Right cardiac atrium (tissue), 5 donors: ENCODE results near the gene NRP1. TPM values are rescaled to one million over a fixed set of nuclear protein-coding genes. Genes with fewer than 3 reads are reported as not detected.

Experiments used
- ATAC-seq, 2 donors: fragments of 200-7000 bp; cut with Tn5 transposase; one replicate each; pipeline versions ENCODE4 v1.8.0 to v1.9.1; 2020; ENCODE audit warnings: moderate library complexity in 2 of 2, mild to moderate bottlenecking in 1 of 2
- DNase-seq, 3 donors: peaks; one replicate each; pipeline ENCODE4 v3.0.0-alpha.2; 2020
- H3K27ac ChIP-seq: one replicate; pipeline ENCODE4 v1.5.1; 2013; ENCODE audit warnings: mild to moderate bottlenecking, low read length, control low read depth, moderate library complexity
- H3K27me3 ChIP-seq: one replicate; pipeline ENCODE4 v1.6.1; 2013; ENCODE audit not compliant: control insufficient read depth, insufficient read depth
- H3K4me1 ChIP-seq: one replicate; pipeline ENCODE4 v1.6.1; 2013; ENCODE audit warnings: low read length; ENCODE audit not compliant: control insufficient read depth, insufficient read depth
- H3K4me3 ChIP-seq: one replicate; pipeline ENCODE4 v1.5.1; 2013; ENCODE audit warnings: low read length, control low read depth
- H3K9me3 ChIP-seq: one replicate; pipeline ENCODE4 v1.6.1; 2013; ENCODE audit warnings: low read length; ENCODE audit not compliant: control insufficient read depth
- WGBS: extraction: QIAGEN DNeasy Blood & Tissue Kit; methylation state at CpG from one replicate; pipeline ENCODE4 v1.1.7; 2013; 5-methylcytosine and 5-hydroxymethylcytosine counted together
- intact Hi-C, 4 donors: fragments of 100-400 bp; cut with DNase I; formaldehyde crosslinking; loops; one replicate each; pipeline versions ENCODE4 v1.11.0 to v1.14.0; 2022 to 2023
- polyA plus RNA-seq: library from polyadenylated mRNA; stranded (reverse); fragments of 200-250 nt; gene quantifications from one replicate; pipeline ENCODE4 v1.2.3, GENCODE V29; 2013
- total RNA-seq, 4 donors: library from RNA; stranded (reverse); fragmentation: NEBNext Ultra II Directional; extraction: Animal tissue kit (Norgen Biotek cat#: 25700); gene quantifications; one replicate each; pipeline ENCODE4 v1.2.1, GENCODE V29; 2021
- donor health status: healthy with polysubstance abuse.
- donor health status: DM: no; HTN: yes; CAD: no.
- donor health status: DM: no; HTN: no; CAD: no.
- donor health status: DM: no; HTN: yes; CAD: no; lungs with severe emphysema.
- donor health status: DM: yes; HTN: yes; CAD: no.

Gene NRP1
- total and polyA plus RNA-seq, 5 donors, result 37.7 to 98.8 (median 92.5) TPM

- Histone ChIP-seq H3K27ac (no peak overlapping the region), H3K4me3 (no peak overlapping the region), H3K27me3 (no peaks in the 10 kb centered on the region), H3K9me3 (no peaks in the 10 kb centered on the region), H3K4me1 (no peaks in the 10 kb centered on the region)
- intact Hi-C loops, result no loop called here
- WGBS, result 98% methylated on average over 2 of the region's 2 CpGs
- DNase-seq (no peak), ATAC-seq (no peak)
Observed at GRCh38 chr10:33370434-33370930, 36.0 kb upstream of the NRP1 start.

DNA sequence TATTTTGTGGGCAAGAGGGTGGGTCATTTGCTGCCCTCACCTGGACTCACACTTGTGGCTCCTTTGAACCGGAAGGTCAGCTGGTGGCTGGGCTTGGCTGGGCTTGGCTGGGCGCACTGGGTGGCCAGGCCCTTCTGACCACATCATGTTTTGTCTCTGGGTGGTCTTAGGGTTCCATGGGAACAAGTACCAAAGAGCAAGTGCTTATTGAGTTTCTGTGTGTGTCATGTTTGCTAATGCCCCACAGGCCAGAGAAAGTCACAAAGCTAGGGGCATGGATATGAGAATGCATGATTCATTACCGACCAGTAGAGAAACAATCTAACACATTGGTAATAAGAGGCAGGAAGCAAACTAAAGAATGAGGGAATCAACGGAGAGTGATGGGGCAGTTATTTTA, 33.6 kb upstream of the NRP1 start:
- DNase-seq, result no peak
- ATAC-seq, result no peak
- Histone ChIP-seq H3K4me1 (peaks cover 2% of the 10 kb centered on the region), H3K4me3 (no peak overlapping the region), H3K9me3 (no peaks in the 10 kb centered on the region), H3K27me3 (no peaks in the 10 kb centered on the region), H3K27ac (no peak overlapping the region)
- intact Hi-C loops, result no loop called here
- 94% methylated on average over 4 of the region's 4 CpGs for WGBS

DNA sequence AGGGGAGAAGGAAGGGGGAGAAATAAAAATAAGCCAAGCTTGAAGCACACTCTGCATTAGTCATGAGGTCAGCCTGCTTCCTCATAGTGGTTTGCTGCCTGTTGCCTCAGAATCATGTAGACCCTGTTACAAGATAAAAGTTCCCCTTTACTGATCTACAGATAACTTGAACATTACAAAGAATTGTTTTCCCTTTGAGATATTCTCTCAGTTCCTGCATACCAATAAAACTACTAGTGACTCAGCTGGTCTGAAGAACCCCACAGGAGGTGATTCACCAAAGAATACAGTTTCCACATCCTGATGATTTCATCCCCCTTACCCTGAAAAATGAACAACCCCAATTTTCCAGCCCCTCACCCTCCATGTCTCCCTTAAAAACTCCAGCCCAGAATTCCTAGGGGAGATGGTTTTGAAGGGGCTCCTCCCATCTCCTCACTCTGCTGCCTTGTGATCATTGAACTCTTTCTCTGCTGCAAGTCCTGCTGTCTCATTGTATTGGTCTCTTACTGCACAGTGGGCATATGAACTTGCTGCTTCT, 31.5 kb upstream of the NRP1 start:
- Histone ChIP-seq H3K27me3 (no peaks in the 10 kb centered on the region), H3K4me1 (peaks cover 2% of the 10 kb centered on the region), H3K27ac (no peak overlapping the region), H3K9me3 (no peaks in the 10 kb centered on the region), H3K4me3 (no peak overlapping the region)
- ATAC-seq, result no peak
- intact Hi-C loops, result no loop called here
- no peak for DNase-seq

DNA sequence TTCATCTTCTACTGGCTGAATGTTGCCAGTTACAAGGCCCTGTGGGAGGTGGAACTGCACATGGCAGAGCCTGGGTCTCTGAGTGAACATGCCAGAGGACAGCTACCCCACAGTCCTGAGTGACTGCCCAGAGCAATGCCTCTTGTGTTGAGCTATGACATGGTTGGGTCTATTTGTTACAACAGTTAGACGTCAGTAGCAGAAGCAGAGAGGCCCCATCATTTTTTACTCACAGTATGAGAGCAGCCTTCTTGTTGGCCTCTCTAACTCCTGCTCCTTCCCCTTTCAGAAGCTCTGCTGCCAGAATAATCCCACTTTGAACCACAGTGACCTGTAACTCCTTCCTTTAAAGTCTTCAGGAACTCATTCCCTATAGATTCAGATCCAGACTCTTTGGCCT, 30.8 kb upstream of the NRP1 start:
- intact Hi-C loops, result no loop called here
- 87% methylated on average over 1 of the region's 1 CpG for WGBS
- Histone ChIP-seq H3K9me3 (no peaks in the 10 kb centered on the region), H3K4me3 (no peak overlapping the region), H3K27me3 (no peaks in the 10 kb centered on the region), H3K27ac (no peak overlapping the region), H3K4me1 (peaks cover 2% of the 10 kb centered on the region)
- ATAC-seq (no peak), DNase-seq (no peak)

DNA sequence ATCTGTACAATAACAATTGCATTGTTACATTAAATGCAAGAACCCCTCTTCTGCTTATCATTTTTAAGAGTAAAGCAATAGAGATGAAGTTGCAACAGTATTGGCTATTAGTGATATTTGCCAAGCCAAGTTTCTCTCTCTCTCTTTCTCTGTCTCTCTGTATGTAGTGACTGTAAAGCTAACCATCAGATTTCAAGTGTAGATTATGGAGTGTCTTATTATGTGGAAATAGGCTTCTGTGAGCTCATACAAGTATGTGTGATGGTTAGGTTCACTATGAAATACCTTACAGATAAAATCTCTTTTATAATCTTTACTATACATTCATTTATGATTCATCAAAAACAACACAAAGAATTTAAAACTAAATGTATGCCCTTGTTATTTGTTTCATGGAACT, 28.6 kb upstream of the NRP1 start:
- Histone ChIP-seq H3K4me3 (no peak overlapping the region), H3K27ac (no peak overlapping the region), H3K9me3 (no peaks in the 10 kb centered on the region), H3K27me3 (no peaks in the 10 kb centered on the region), H3K4me1 (peaks cover 2% of the 10 kb centered on the region)
- ATAC-seq, result no peak
- intact Hi-C loops, result no loop called here
- no peak for DNase-seq

GRCh38 chr10:33358016-33358415, 23.5 kb upstream of the NRP1 start:
- no peaks in the 10 kb centered on the region for H3K9me3 ChIP-seq
- no peak for ATAC-seq
- H3K4me3 ChIP-seq, result no peak overlapping the region
- H3K27me3 ChIP-seq, result no peaks in the 10 kb centered on the region
- H3K4me1 ChIP-seq, result no peaks in the 10 kb centered on the region
- intact Hi-C loops, result no loop called here
- 83% methylated on average over 4 of the region's 4 CpGs for WGBS
- no peak overlapping the region for H3K27ac ChIP-seq
- DNase-seq, result no peak

GRCh38 chr10:33355274-33355673, 20.8 kb upstream of the NRP1 start:
- intact Hi-C loops, result no loop called here
- ATAC-seq, result peak; percentile 54 to 74
- no peak for DNase-seq
- Histone ChIP-seq H3K4me1 (no peaks in the 10 kb centered on the region), H3K27ac (no peak overlapping the region), H3K27me3 (no peaks in the 10 kb centered on the region), H3K4me3 (no peak overlapping the region), H3K9me3 (no peaks in the 10 kb centered on the region)
- WGBS, result 59% methylated on average over 2 of the region's 2 CpGs

- DNase-seq, result no peak
- Histone ChIP-seq H3K4me1 (no peaks in the 10 kb centered on the region), H3K9me3 (no peaks in the 10 kb centered on the region), H3K27ac (no peak overlapping the region), H3K4me3 (no peak overlapping the region), H3K27me3 (no peaks in the 10 kb centered on the region)
- 90% methylated on average over 3 of the region's 3 CpGs for WGBS
- no peak for ATAC-seq
- intact Hi-C loops, result no loop called here
Observed at GRCh38 chr10:33353853-33354252, 19.4 kb upstream of the NRP1 start.

DNA sequence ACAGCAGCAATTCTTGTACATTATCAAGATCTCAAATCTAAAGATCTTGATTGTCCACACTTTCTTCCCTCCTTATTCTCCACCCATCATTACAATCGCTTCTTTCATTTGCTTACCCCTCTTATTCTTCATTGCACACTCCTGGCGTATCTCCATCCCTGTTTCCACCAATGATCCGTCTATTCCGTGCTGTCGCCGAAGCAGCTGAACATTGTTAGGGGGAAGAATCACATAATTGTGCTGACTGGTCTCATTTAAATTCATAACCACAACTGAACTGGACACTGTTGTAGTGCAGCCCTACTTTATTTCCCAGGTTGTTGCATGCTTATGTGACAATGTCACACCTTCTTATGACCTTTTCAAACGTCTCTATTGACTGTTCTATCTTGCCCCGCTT, 18.9 kb upstream of the NRP1 start:
- ATAC-seq, result no peak
- no peak for DNase-seq
- intact Hi-C loops, result no loop called here
- no peaks in the 10 kb centered on the region for H3K27me3 ChIP-seq
- no peaks in the 10 kb centered on the region for H3K9me3 ChIP-seq
- H3K27ac ChIP-seq, result no peak overlapping the region
- H3K4me1 ChIP-seq, result no peaks in the 10 kb centered on the region
- 89% methylated on average over 8 of the region's 8 CpGs for WGBS
- no peak overlapping the region for H3K4me3 ChIP-seq

GRCh38 chr10:33352615-33353014, 18.1 kb upstream of the NRP1 start:
- DNase-seq (no peak), ATAC-seq (no peak)
- H3K27ac ChIP-seq, result no peak overlapping the region
- 99% methylated on average over 3 of the region's 3 CpGs for WGBS
- no peaks in the 10 kb centered on the region for H3K9me3 ChIP-seq
- no peaks in the 10 kb centered on the region for H3K27me3 ChIP-seq
- peaks cover 2% of the 10 kb centered on the region for H3K4me1 ChIP-seq
- no peak overlapping the region for H3K4me3 ChIP-seq
- intact Hi-C loops, result no loop called here

GRCh38 chr10:33352175-33352574, 17.7 kb upstream of the NRP1 start:
- no peak overlapping the region for H3K27ac ChIP-seq
- peaks cover 2% of the 10 kb centered on the region for H3K4me1 ChIP-seq
- 73% methylated on average over 3 of the region's 3 CpGs for WGBS
- intact Hi-C loops, result no loop called here
- no peaks in the 10 kb centered on the region for H3K27me3 ChIP-seq
- no peak overlapping the region for H3K4me3 ChIP-seq
- ATAC-seq (no peak), DNase-seq (no peak)
- H3K9me3 ChIP-seq, result no peaks in the 10 kb centered on the region

- no peak for DNase-seq
- Histone ChIP-seq H3K9me3 (no peaks in the 10 kb centered on the region), H3K4me1 (peaks cover 2% of the 10 kb centered on the region), H3K4me3 (no peak overlapping the region), H3K27me3 (no peaks in the 10 kb centered on the region), H3K27ac (no peak overlapping the region)
- intact Hi-C loops, result no loop called here
- 93% methylated on average over 2 of the region's 2 CpGs for WGBS
- no peak for ATAC-seq
Observed at GRCh38 chr10:33350041-33350440, 15.6 kb upstream of the NRP1 start.
